HepG2 (cell line): ENCODE measurements around the gene HOXC11. TPM values are rescaled to one million over a fixed set of nuclear protein-coding genes. Genes with fewer than 3 reads are reported as not detected.

Source experiments
- ATAC-seq: fragments of 200-7000 bp; cut with Tn5 transposase; 3 replicates; pipeline ENCODE4 v1.9.1; 2020; ENCODE audit warnings: mild to moderate bottlenecking, moderate library complexity
- BruUV-seq: library from RNA; stranded (reverse); fragments of 400-500 nt; replicated peaks from 2 replicates; lab custom pipeline; 2021; lab: Mats Ljungman, UMichigan
- CTCF ChIA-PET: fragments of 300-600 bp; formaldehyde crosslinking; extraction: SDS; loops from one replicate; lab custom pipeline; 2021; ENCODE audit warnings: low total read pairs, inconsistent platforms, low intra/inter-chr PET ratio; lab: Yijun Ruan, JAX
- POLR2A ChIA-PET: fragments of 350-600 bp; sonication (Branson Sonifier 250); formaldehyde crosslinking; loops from one replicate; lab custom pipeline; 2020; ENCODE audit warnings: antibody characterized with exemption, inconsistent platforms; lab: Yijun Ruan, JAX
- DNase-seq: peaks from one replicate; pipeline ENCODE4 v3.0.0-alpha.2; 2015; ENCODE audit warnings: low spot score
- FAIRE-seq: peaks from 3 replicates; lab custom pipeline; 2011; peaks lifted over from hg19 to GRCh38; lab: Jason Lieb, UNC
- H2AFZ ChIP-seq: one replicate; pipeline ENCODE4 v1.6.1; 2011; ENCODE audit warnings: low read length, inconsistent platforms
- H3K27ac ChIP-seq: fragments of 300-600 bp; 3 replicates; pipeline ENCODE4 v1.8.0; 2011; ENCODE audit warnings: mixed run types, mild to moderate bottlenecking, mixed read lengths, low read length, inconsistent platforms; ENCODE audit not compliant: insufficient read depth; ENCODE audit errors: extremely low read length
- H3K27me3 ChIP-seq, 2 experiments: fragments of 200-600 bp in 1 of 2; 2 replicates in 1 of 2; 3 replicates in 1 of 2; pipeline versions ENCODE4 v1.6.0 to v1.8.0; 2011; ENCODE audit warnings: low read length in 2 of 2, mild to moderate bottlenecking in 2 of 2, moderate library complexity in 2 of 2, inconsistent platforms in 1 of 2; ENCODE audit not compliant: insufficient read depth in 2 of 2, control insufficient read depth in 1 of 2
- H3K36me3 ChIP-seq, 2 experiments: fragments of 200-600 bp in 1 of 2; replicated peaks in 1 of 2; 2 replicates in 1 of 2; 3 replicates in 1 of 2; pipeline versions ENCODE4 v1.5.1 to v1.8.0; 2011; ENCODE audit warnings: low read length in 2 of 2, inconsistent platforms in 1 of 2; ENCODE audit not compliant: insufficient read depth in 2 of 2, control insufficient read depth in 1 of 2
- H3K4me1 ChIP-seq: 2 replicates; pipeline ENCODE4 v1.5.1; 2012; ENCODE audit warnings: low read length, inconsistent platforms; ENCODE audit not compliant: insufficient read depth
- H3K4me2 ChIP-seq: 2 replicates; pipeline ENCODE4 v1.6.0; 2011; ENCODE audit warnings: low read depth, low read length, inconsistent platforms
- H3K4me3 ChIP-seq, 3 experiments: fragments of 200-600 bp in 1 of 3; sonication (generic), shearing (Covaris generic) in 1 of 3; replicated peaks in 1 of 3; 2 replicates each; pipeline ENCODE4 v1.5.1; 2011 to 2016; ENCODE audit warnings: low read length in 3 of 3, inconsistent platforms in 2 of 3, low read depth in 2 of 3, mild to moderate bottlenecking in 2 of 3, control low read depth in 1 of 3, mixed read lengths in 1 of 3; ENCODE audit not compliant: insufficient read depth in 1 of 3
- H3K79me2 ChIP-seq: one replicate; pipeline ENCODE4 v1.6.1; 2011; ENCODE audit warnings: low read length, inconsistent platforms; ENCODE audit not compliant: insufficient read depth
- H3K9ac ChIP-seq: 2 replicates; pipeline ENCODE4 v1.6.0; 2011; ENCODE audit warnings: mild to moderate bottlenecking, low read depth, low read length, inconsistent platforms; ENCODE audit not compliant: insufficient read depth
- H3K9me3 ChIP-seq: 2 replicates; pipeline ENCODE4 v1.5.1; 2012; ENCODE audit warnings: mild to moderate bottlenecking, low read length
- H4K20me1 ChIP-seq: 2 replicates; pipeline ENCODE4 v1.6.0; 2011; ENCODE audit warnings: inconsistent platforms, mild to moderate bottlenecking, low read length, moderate library complexity; ENCODE audit not compliant: insufficient read depth
- ARNT2 ChIP-seq: sonication (generic); formaldehyde crosslinking; IDR thresholded peaks from 2 replicates; pipeline ENCODE4 v1.8.0; 2022; ENCODE audit warnings: mild to moderate bottlenecking, low read depth, missing genetic modification reagents, moderate library complexity
- CREM ChIP-seq, 2 experiments: sonication (generic) in 1 of 2; formaldehyde crosslinking in 1 of 2; IDR thresholded peaks; 2 replicates each; pipeline versions ENCODE4 v1.4.0 to v1.6.1; 2016 to 2020; ENCODE audit warnings: antibody characterized with exemption in 1 of 2, mild to moderate bottlenecking in 1 of 2, missing genetic modification reagents in 1 of 2
- E2F1 ChIP-seq: sonication (generic); formaldehyde crosslinking; IDR thresholded peaks from 2 replicates; pipeline ENCODE4 v1.5.0; 2020; ENCODE audit warnings: missing genetic modification reagents
- HNRNPUL1 ChIP-seq: fragments of 200-400 bp; formaldehyde crosslinking; IDR thresholded peaks from 2 replicates; pipeline ENCODE4 v1.6.1; 2017; ENCODE audit warnings: low read depth, mild to moderate bottlenecking, low read length, moderate library complexity
- NFRKB ChIP-seq: fragments of 450-650 bp; IDR thresholded peaks from 2 replicates; pipeline ENCODE4 v1.6.1; 2017
- NFYC ChIP-seq: IDR thresholded peaks from 2 replicates; pipeline ENCODE4 v1.6.1; 2016; ENCODE audit warnings: missing genetic modification reagents, missing compliant biosample characterization
- NR0B2 ChIP-seq: sonication (generic); formaldehyde crosslinking; IDR thresholded peaks from 2 replicates; pipeline ENCODE4 v1.4.0; 2020; ENCODE audit warnings: mild to moderate bottlenecking, missing genetic modification reagents
- NR2C2 ChIP-seq: sonication (generic); formaldehyde crosslinking; IDR thresholded peaks from 2 replicates; pipeline ENCODE4 v1.4.0; 2020; ENCODE audit warnings: missing genetic modification reagents, mild to moderate bottlenecking, moderate library complexity, borderline replicate concordance
- PHB2 ChIP-seq: fragments of 450-650 bp; IDR thresholded peaks from 2 replicates; pipeline ENCODE4 v1.6.1; 2018; ENCODE audit not compliant: partially characterized antibody
- RBAK ChIP-seq: sonication (generic); formaldehyde crosslinking; IDR thresholded peaks from 2 replicates; pipeline ENCODE4 v1.5.1; 2020; ENCODE audit warnings: mild to moderate bottlenecking, missing genetic modification reagents
- SIN3A ChIP-seq: IDR thresholded peaks from 2 replicates; pipeline ENCODE4 v1.6.1; 2011; ENCODE audit warnings: low read depth, mild to moderate bottlenecking, control low read depth, low read length, borderline replicate concordance
- ZBTB40 ChIP-seq, 2 experiments: fragments of 450-650 bp in 1 of 2; sonication (generic) in 1 of 2; formaldehyde crosslinking in 1 of 2; IDR thresholded peaks; 2 replicates each; pipeline versions ENCODE4 v1.6.1 to v1.8.0; 2016 to 2022; ENCODE audit warnings: antibody characterized with exemption in 1 of 2, mild to moderate bottlenecking in 1 of 2, missing genetic modification reagents in 1 of 2
- ZNF333 ChIP-seq: sonication (generic); formaldehyde crosslinking; IDR thresholded peaks from 2 replicates; pipeline ENCODE4 v1.4.0; 2020; ENCODE audit warnings: mild to moderate bottlenecking, missing genetic modification reagents, borderline replicate concordance
- WGBS: methylation state at CpG from one replicate; pipeline ENCODE4 v1.1.6; 2017; ENCODE audit warnings: low lambda C conversion rate; 5-methylcytosine and 5-hydroxymethylcytosine counted together
- in situ Hi-C: cut with HindIII; loops from 2 replicates; pipeline ENCODE4 v1.10.0; 2017; ENCODE audit warnings: low pct_unique_long_range_greater_than_20kb; ENCODE audit not compliant: extremely low pct_ligation_motif_present
- intact Hi-C: fragments of 100-400 bp; cut with micrococcal nuclease; formaldehyde crosslinking; loops from one replicate; pipeline ENCODE4 v1.10.0; 2022; ENCODE audit not compliant: unreplicated experiment
- polyA plus RNA-seq, 8 experiments: library from polyadenylated mRNA; depleted of rRNA in 3 of 8; stranded (reverse) in 7 of 8; unstranded in 1 of 8; fragments of >200 nt; fragmentation: Illumina TruSeq in 4 of 8; extraction: Trizol in 4 of 8; gene quantifications; 2 replicates each; pipeline versions ENCODE4 v1.2.1 to v1.2.3, GENCODE V29; 2011 to 2016; ENCODE audit warnings: low read depth in 4 of 8, missing spikeins in 1 of 8, mixed read lengths in 1 of 8; ENCODE audit not compliant: insufficient read depth in 1 of 8
- total RNA-seq, 5 experiments: library from RNA; depleted of rRNA; stranded (reverse); fragments of >200 nt; fragmentation: Illumina TruSeq; extraction: Trizol; gene quantifications; 2 replicates each; pipeline ENCODE4 v1.2.3, GENCODE V29; 2016; ENCODE audit warnings: low read depth in 1 of 5

The HOXC11 gene
- total and polyA plus RNA-seq, 2 of the 13 experiments (the other 11 are each of a cell fraction or from before 2014, with no cell fraction given): not detected

- DNase-seq (no peak), ATAC-seq (no peak), FAIRE-seq (no peak)
- in situ Hi-C loops: no loop called here
- intact Hi-C loops: no loop called here
- no peak overlapping the region for H3K9ac ChIP-seq
- BruUV-seq: no TSS peak
- no peak overlapping the region for H3K4me3 ChIP-seq
- no peaks in the 10 kb centered on the region for H3K9me3 ChIP-seq
- H3K27ac ChIP-seq: no peak overlapping the region
- H3K27me3 ChIP-seq: peaks cover 5 to 71% of the 10 kb centered on the region in 2 experiments
- no peak overlapping the region for H3K4me2 ChIP-seq
- peaks cover 31% of the 10 kb centered on the region for H3K4me1 ChIP-seq
- no peaks in the 10 kb centered on the region for H3K79me2 ChIP-seq
- no peaks in the 10 kb centered on the region for H3K36me3 ChIP-seq
- CTCF ChIA-PET: no interaction called here
- POLR2A ChIA-PET: no interaction called here
- no peak overlapping the region for H2AFZ ChIP-seq
- no peaks in the 10 kb centered on the region for H4K20me1 ChIP-seq
- 41% methylated on average over 14 of the region's 15 CpGs for WGBS
- no peak for TF ChIP-seq ZBTB40 (IDR thresholded peaks at IDR 0.05)
- no peak for TF ChIP-seq ZBTB40 (CRISPR knock-in tag; IDR thresholded peaks at IDR 0.05)
- no peak for TF ChIP-seq NFYC
- no peak for TF ChIP-seq SIN3A
- TF ChIP-seq PHB2: no peak
- no peak for TF ChIP-seq HNRNPUL1
- no peak for TF ChIP-seq NFRKB
- no peak for TF ChIP-seq NR2C2 (CRISPR knock-in tag)
- no peak for TF ChIP-seq CREM (IDR thresholded peaks at IDR 0.05)
- TF ChIP-seq CREM (CRISPR knock-in tag; IDR thresholded peaks at IDR 0.05): no peak
- no peak for TF ChIP-seq NR0B2 (CRISPR knock-in tag)
- no peak for TF ChIP-seq ARNT2 (CRISPR knock-in tag)
- TF ChIP-seq ZNF333 (CRISPR knock-in tag): no peak
- no peak for TF ChIP-seq RBAK (CRISPR knock-in tag)
- TF ChIP-seq E2F1 (CRISPR knock-in tag): no peak
These were observed 8.0 kb downstream of the HOXC11 start for GRCh38 chr12:53980802-53981496.
